GM23338 (cell line): Measurements from ENCODE around the gene PIP5K1C.

Experiments
- CREB1 ChIP-seq: fragments of 250-450 bp; sonication (Bioruptor Pico); IDR thresholded peaks from 2 replicates; pipeline ENCODE4 v1.5.0; 2020; ENCODE audit warnings: low read depth, mild to moderate bottlenecking, moderate library complexity
- CTCF ChIP-seq, 2 experiments: fragments of 200-600 bp in 1 of 2; sonication (generic) in 1 of 2; conservative IDR thresholded peaks; 2 replicates each; pipeline versions ENCODE4 v1.5.1 to v1.6.1; 2016 to 2017; ENCODE audit warnings: antibody characterized with exemption in 2 of 2, low read depth in 2 of 2, mild to moderate bottlenecking in 2 of 2, moderate library complexity in 1 of 2
- EZH2phosphoT487 ChIP-seq: fragments of 200-600 bp; sonication (generic); IDR thresholded peaks from one replicate; pipeline ENCODE4 v1.8.1; 2018; ENCODE audit warnings: antibody characterized with exemption; ENCODE audit not compliant: unreplicated experiment
- JUNB ChIP-seq: IDR thresholded peaks from one replicate; pipeline ENCODE4 v1.6.1; 2016; ENCODE audit warnings: antibody characterized with exemption; ENCODE audit not compliant: unreplicated experiment
- NANOG ChIP-seq: IDR thresholded peaks from 2 replicates; pipeline ENCODE4 v1.6.1; 2016; ENCODE audit warnings: antibody characterized with exemption, borderline replicate concordance
- POLR2AphosphoS5 ChIP-seq: IDR thresholded peaks from 2 replicates; pipeline ENCODE4 v1.6.1; 2016; ENCODE audit warnings: antibody characterized with exemption, low read depth

GRCh38 chr19:3737487-3738205 lies 37.4 kb upstream of the PIP5K1C start:
- TF ChIP-seq NANOG (no peak), CTCF (conservative IDR thresholded peaks at IDR 0.05; ENCODE audit: low read depth in 2 of 2) (no peak), POLR2AphosphoS5 (no peak), JUNB (no peak), EZH2phosphoT487 (no peak), CREB1 (CRISPR knock-in tag) (no peak)
